Ascending aorta (tissue), 2 donors: ENCODE data around the gene RIMS1. TPM values are rescaled to one million over a fixed set of nuclear protein-coding genes. Genes with fewer than 3 reads are reported as not detected.

Source experiments
- DNase-seq, 2 donors: peaks; one replicate each; pipeline ENCODE4 v3.0.0-alpha.2; 2019; ENCODE audit warnings: low spot score in 2 of 2
- H3K27ac ChIP-seq, 2 donors: fragments of 200-600 bp; sonication (generic); one replicate each; pipeline ENCODE4 v1.5.1; 2016 to 2017; ENCODE audit warnings: mild to moderate bottlenecking in 1 of 2
- H3K27me3 ChIP-seq: fragments of 200-600 bp; sonication (generic); one replicate; pipeline ENCODE4 v1.5.1; 2017
- H3K36me3 ChIP-seq, 2 donors: fragments of 200-600 bp; sonication (generic); one replicate each; pipeline ENCODE4 v1.5.1; 2016
- H3K4me1 ChIP-seq, 2 donors: fragments of 200-600 bp; sonication (generic); one replicate each; pipeline ENCODE4 v1.5.1; 2016 to 2017; ENCODE audit warnings: mild to moderate bottlenecking in 1 of 2
- H3K4me3 ChIP-seq, 2 donors: fragments of 200-600 bp; sonication (generic); one replicate each; pipeline ENCODE4 v1.5.1; 2016 to 2017; ENCODE audit warnings: mild to moderate bottlenecking in 1 of 2
- H3K9me3 ChIP-seq, 2 donors: fragments of 200-600 bp; sonication (generic); one replicate each; pipeline ENCODE4 v1.5.1; 2016
- intact Hi-C: fragments of 100-400 bp; cut with DNase I; formaldehyde crosslinking; loops from one replicate; pipeline ENCODE4 v1.15.1; 2023
- total RNA-seq: library from RNA; depleted of rRNA; stranded (reverse); fragments of >200 nt; gene quantifications from one replicate; pipeline ENCODE4 v1.1.0, GENCODE V29; 2016
- TF ChIP-seq, protein P1 (sequence below), 3 experiments: fragments of 200-600 bp in 2 of 3; fragments of 450-650 bp in 1 of 3; sonication (generic) in 2 of 3; IDR thresholded peaks; one replicate each; pipeline ENCODE4 v1.5.1; 2016 to 2019; ENCODE audit warnings: antibody characterized with exemption in 3 of 3, mild to moderate bottlenecking in 1 of 3, moderate library complexity in 1 of 3

Gene RIMS1
- total RNA-seq, 1 donor from 2014 or later = not detected

DNA sequence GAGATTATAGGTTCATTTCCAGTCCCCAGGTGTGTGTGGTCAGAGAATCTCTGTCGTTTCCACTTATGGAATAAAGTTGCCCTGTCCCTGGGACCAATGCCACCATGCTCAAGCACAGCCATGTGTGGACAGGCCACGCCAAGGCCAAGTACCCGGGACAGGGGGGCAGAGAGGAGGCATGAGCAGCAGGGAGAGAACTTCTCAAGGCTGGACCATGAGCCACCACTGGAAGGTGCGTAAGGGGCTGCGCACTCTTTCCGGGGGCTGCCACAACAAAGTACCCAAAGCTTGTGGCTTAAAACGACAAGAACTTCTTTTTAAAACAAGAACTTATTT is 526.3 kb downstream of the RIMS1 start:
- no peaks in the 10 kb centered on the region for H3K9me3 ChIP-seq
- intact Hi-C loops = loop anchor here (1.0 to 10.0 kb wide), 5 partner anchors 172 to 912 kb away; no protein-coding TSS in a partner anchor
- H3K4me3 ChIP-seq = no peak overlapping the region
- H3K27ac ChIP-seq = no peak overlapping the region
- no peaks in the 10 kb centered on the region for H3K36me3 ChIP-seq
- H3K27me3 ChIP-seq = no peaks in the 10 kb centered on the region
- no peaks in the 10 kb centered on the region for H3K4me1 ChIP-seq
- TF ChIP-seq, protein P1, sequence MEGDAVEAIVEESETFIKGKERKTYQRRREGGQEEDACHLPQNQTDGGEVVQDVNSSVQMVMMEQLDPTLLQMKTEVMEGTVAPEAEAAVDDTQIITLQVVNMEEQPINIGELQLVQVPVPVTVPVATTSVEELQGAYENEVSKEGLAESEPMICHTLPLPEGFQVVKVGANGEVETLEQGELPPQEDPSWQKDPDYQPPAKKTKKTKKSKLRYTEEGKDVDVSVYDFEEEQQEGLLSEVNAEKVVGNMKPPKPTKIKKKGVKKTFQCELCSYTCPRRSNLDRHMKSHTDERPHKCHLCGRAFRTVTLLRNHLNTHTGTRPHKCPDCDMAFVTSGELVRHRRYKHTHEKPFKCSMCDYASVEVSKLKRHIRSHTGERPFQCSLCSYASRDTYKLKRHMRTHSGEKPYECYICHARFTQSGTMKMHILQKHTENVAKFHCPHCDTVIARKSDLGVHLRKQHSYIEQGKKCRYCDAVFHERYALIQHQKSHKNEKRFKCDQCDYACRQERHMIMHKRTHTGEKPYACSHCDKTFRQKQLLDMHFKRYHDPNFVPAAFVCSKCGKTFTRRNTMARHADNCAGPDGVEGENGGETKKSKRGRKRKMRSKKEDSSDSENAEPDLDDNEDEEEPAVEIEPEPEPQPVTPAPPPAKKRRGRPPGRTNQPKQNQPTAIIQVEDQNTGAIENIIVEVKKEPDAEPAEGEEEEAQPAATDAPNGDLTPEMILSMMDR (IDR thresholded peaks at IDR 0.05) = no peak
- DNase-seq = no peak

DNA sequence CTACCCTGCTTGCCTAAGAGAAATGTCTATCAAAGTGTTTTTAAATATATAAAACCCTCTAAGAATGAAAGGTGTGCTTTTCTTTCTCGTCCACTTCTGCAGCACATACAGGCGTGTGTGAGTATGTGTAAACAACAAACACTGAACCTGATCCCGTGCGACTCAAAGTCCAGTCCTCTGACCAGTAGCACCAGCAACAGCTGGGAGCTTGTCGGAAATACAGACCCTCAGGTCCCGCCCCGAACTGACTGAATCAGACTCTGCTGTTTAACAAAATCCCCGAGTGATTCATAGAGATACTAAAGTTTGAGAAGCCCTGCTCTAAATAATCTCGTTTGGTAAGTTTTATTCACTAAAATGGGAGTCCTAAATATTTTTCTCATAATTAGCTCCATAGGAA is 527.5 kb downstream of the RIMS1 start:
- no peaks in the 10 kb centered on the region for H3K9me3 ChIP-seq
- intact Hi-C loops = loop anchor here (10.0 kb wide), 3 partner anchors 171 to 911 kb away; no protein-coding TSS in a partner anchor
- no peak for DNase-seq
- H3K27me3 ChIP-seq = no peaks in the 10 kb centered on the region
- no peak overlapping the region for H3K4me3 ChIP-seq
- TF ChIP-seq, protein P1 (IDR thresholded peaks at IDR 0.05) = no peak
- no peaks in the 10 kb centered on the region for H3K36me3 ChIP-seq
- no peaks in the 10 kb centered on the region for H3K4me1 ChIP-seq
- H3K27ac ChIP-seq = no peak overlapping the region

GRCh38 chr6:72414657-72415056 is 528.3 kb downstream of the RIMS1 start:
- Histone ChIP-seq H3K27me3 (no peaks in the 10 kb centered on the region), H3K9me3 (no peaks in the 10 kb centered on the region), H3K4me3 (no peak overlapping the region), H3K27ac (no peak overlapping the region), H3K36me3 (no peaks in the 10 kb centered on the region), H3K4me1 (no peaks in the 10 kb centered on the region)
- TF ChIP-seq, protein P1 (IDR thresholded peaks at IDR 0.05) = no peak
- intact Hi-C loops = loop anchor here (10.0 kb wide), 3 partner anchors 170 to 910 kb away; no protein-coding TSS in a partner anchor
- DNase-seq = no peak

- intact Hi-C loops = loop anchor here (10.0 kb wide), 3 partner anchors 168 to 908 kb away; no protein-coding TSS in a partner anchor
- Histone ChIP-seq H3K4me1 (no peaks in the 10 kb centered on the region), H3K27ac (no peak overlapping the region), H3K9me3 (no peaks in the 10 kb centered on the region), H3K36me3 (no peaks in the 10 kb centered on the region), H3K27me3 (no peaks in the 10 kb centered on the region), H3K4me3 (no peak overlapping the region)
- no peak for DNase-seq
- TF ChIP-seq, protein P1 (IDR thresholded peaks at IDR 0.05) = no peak
Measured at GRCh38 chr6:72416744-72417465, 530.6 kb downstream of the RIMS1 start.

GRCh38 chr6:72417759-72418158 is 531.4 kb downstream of the RIMS1 start:
- DNase-seq = no peak
- TF ChIP-seq, protein P1 (IDR thresholded peaks at IDR 0.05) = no peak
- H3K27ac ChIP-seq = no peak overlapping the region
- H3K4me3 ChIP-seq = no peak overlapping the region
- no peaks in the 10 kb centered on the region for H3K27me3 ChIP-seq
- no peaks in the 10 kb centered on the region for H3K4me1 ChIP-seq
- H3K9me3 ChIP-seq = no peaks in the 10 kb centered on the region
- H3K36me3 ChIP-seq = no peaks in the 10 kb centered on the region
- intact Hi-C loops = loop anchor here (10.0 kb wide), 3 partner anchors 167 to 907 kb away; no protein-coding TSS in a partner anchor
